GM23248 (cell line): Measurements from ENCODE around the gene TSSK3.

Experiments
- EZH2 ChIP-seq: fragments of 200-600 bp; sonication (generic); IDR thresholded peaks from 2 replicates; pipeline ENCODE4 v1.6.1; 2018; ENCODE audit warnings: antibody characterized with exemption, mild to moderate bottlenecking; ENCODE audit not compliant: insufficient read depth, poor library complexity, severe bottlenecking
- EZH2phosphoT487 ChIP-seq: fragments of 200-600 bp; sonication (generic); IDR thresholded peaks from 2 replicates; pipeline ENCODE4 v1.6.1; 2018; ENCODE audit warnings: antibody characterized with exemption, moderate library complexity, mild to moderate bottlenecking, low read depth; ENCODE audit not compliant: insufficient read depth

GRCh38 chr1:32393136-32393535, 30.8 kb downstream of the TSSK3 start:
- no peak for TF ChIP-seq EZH2
- TF ChIP-seq EZH2phosphoT487, result no peak
